ENCODE results near the gene SGTA.

Gene SGTA

GRCh38 chr19:2775556-2776430, 7.3 kb downstream of the SGTA start:
- Mint-ChIP-seq H3K4me1 (peaks cover 39 to 62% of the 10 kb centered on the region in 2 donors), H3K36me3 (peaks cover 21 to 53% of the 10 kb centered on the region in 2 donors), H3K27ac (peak overlapping the region; percentile 95), H3K4me3 (peak overlapping the region; percentile 83 to 86), H3K9me3 (no peaks in the 10 kb centered on the region), H3K27me3 (no peaks in the 10 kb centered on the region)
- peak; percentile 86 to 87 for ATAC-seq (replicated peaks)
- peak; percentile 36 for DNase-seq

GRCh38 chr19:2774953-2775555, 8.0 kb downstream of the SGTA start:
- DNase-seq (no peak), ATAC-seq (replicated peaks) (no peak)
- Mint-ChIP-seq H3K4me1 (peaks cover 34 to 62% of the 10 kb centered on the region in 2 donors), H3K9me3 (no peaks in the 10 kb centered on the region), H3K27me3 (no peaks in the 10 kb centered on the region), H3K4me3 (peak overlapping the region; percentile 83 to 86), H3K27ac (peak overlapping the region; percentile 95), H3K36me3 (peaks cover 17 to 48% of the 10 kb centered on the region in 2 donors)

DNA sequence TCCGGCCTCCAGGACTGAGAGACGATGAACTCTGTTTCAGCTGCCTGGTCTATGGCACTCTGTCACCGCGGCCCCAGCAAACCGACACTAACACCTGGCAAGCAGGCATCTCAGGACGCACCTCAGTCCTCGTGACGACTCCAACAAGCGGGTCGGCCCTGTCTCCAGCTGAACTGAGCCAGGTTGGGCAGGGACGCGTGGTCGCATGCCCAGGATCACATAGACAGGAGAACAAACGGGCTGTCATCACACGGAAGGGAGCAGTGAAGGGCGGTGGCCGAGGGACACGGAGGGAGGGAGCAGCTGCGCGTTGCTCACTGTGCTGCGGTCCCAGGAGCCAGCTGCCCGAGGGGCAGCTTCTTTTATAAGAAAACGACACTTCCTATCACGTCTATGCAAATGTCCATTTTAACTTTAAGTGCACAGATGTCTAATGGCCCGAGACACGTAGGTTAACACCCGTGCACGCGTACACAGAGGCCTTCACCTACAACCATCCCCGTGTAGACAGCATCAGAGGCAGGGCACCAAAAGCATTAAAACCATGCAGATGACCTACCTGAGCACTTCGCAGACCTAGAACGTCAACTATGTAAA, 8.9 kb downstream of the SGTA start:
- Mint-ChIP-seq H3K27ac (no peak overlapping the region), H3K4me3 (no peak overlapping the region), H3K27me3 (no peaks in the 10 kb centered on the region), H3K9me3 (no peaks in the 10 kb centered on the region), H3K4me1 (peaks cover 34 to 62% of the 10 kb centered on the region in 2 donors), H3K36me3 (peaks cover 18 to 47% of the 10 kb centered on the region in 2 donors)
- no peak for DNase-seq
- ATAC-seq (replicated peaks) = no peak

GRCh38 chr19:2771786-2772674, 11.0 kb downstream of the SGTA start:
- H3K4me1 Mint-ChIP-seq = peaks cover 32 to 49% of the 10 kb centered on the region in 2 donors
- no peaks in the 10 kb centered on the region for H3K27me3 Mint-ChIP-seq
- DNase-seq (no peak), ATAC-seq (replicated peaks) (no peak)
- H3K9me3 Mint-ChIP-seq = no peaks in the 10 kb centered on the region
- peak overlapping the region; percentile 25 for H3K27ac Mint-ChIP-seq
- H3K4me3 Mint-ChIP-seq = no peak overlapping the region
- H3K36me3 Mint-ChIP-seq = peaks cover 28 to 42% of the 10 kb centered on the region in 2 donors

DNA sequence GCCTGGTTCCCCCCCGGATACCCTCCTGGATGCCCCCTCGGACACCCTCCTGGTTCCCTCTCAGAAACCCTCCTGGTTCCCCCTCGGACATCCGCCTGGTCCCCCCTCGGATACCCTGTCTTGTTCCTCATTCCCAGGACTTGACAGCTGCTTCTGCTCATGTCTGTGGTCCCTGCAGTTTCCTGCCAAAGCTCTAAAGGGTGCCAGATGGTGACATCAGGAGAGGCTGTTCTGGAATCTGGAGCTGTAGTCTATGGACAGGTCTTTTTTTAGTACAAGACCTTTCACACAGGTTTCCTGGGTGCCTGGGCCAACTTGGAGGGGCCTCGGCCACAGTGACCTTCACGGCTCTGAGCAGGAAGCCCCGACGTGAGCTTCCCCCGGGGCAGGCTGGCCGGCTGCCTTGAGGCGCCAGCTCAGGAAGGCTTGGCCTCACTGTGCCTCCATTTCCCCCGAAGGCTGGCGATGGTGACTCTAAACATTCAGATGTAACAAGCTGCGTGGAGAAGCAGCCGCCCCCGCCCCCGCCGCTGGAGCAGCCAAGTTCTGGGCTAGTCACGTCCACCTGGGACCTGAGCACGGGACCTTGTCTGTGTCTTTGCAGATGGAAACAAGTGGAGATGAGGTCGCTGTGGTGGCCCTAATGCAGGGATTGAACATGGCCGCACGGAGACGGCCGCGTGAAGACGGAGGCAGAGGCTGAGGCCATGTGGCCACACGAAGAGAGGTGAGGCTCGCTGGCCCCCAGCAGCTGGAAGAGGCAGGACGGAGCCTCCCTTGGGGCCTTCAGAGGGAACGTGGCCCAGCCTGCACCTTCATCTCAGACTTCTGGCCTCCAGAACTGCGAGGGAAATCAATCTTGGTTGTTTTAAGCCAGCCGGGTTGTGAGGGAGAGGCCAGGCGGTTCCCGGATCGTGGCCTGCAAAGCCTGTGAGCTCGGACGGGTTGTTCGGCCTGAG, 12.7 kb downstream of the SGTA start:
- H3K4me3 Mint-ChIP-seq = no peak overlapping the region
- no peaks in the 10 kb centered on the region for H3K27me3 Mint-ChIP-seq
- peak overlapping the region; percentile 37 for H3K27ac Mint-ChIP-seq
- no peaks in the 10 kb centered on the region for H3K9me3 Mint-ChIP-seq
- ATAC-seq (replicated peaks) (no peak), DNase-seq (no peak)
- peaks cover 20 to 33% of the 10 kb centered on the region in 2 donors for H3K4me1 Mint-ChIP-seq
- H3K36me3 Mint-ChIP-seq = peaks cover 26 to 30% of the 10 kb centered on the region in 2 donors

- Mint-ChIP-seq H3K4me1 (peaks cover 12 to 21% of the 10 kb centered on the region in 2 donors), H3K27ac (peak overlapping the region; percentile 42), H3K36me3 (peaks cover 28 to 29% of the 10 kb centered on the region in 2 donors), H3K27me3 (no peaks in the 10 kb centered on the region), H3K9me3 (no peaks in the 10 kb centered on the region), H3K4me3 (no peak overlapping the region)
- no peak for DNase-seq
- ATAC-seq (replicated peaks) = no peak
Measured at GRCh38 chr19:2769218-2769617, 13.9 kb downstream of the SGTA start.

- ATAC-seq (replicated peaks) (no peak), DNase-seq (no peak)
- H3K27ac Mint-ChIP-seq = no peak overlapping the region
- peaks cover 8 to 20% of the 10 kb centered on the region in 2 donors for H3K4me1 Mint-ChIP-seq
- H3K4me3 Mint-ChIP-seq = no peak overlapping the region
- H3K9me3 Mint-ChIP-seq = no peaks in the 10 kb centered on the region
- H3K36me3 Mint-ChIP-seq = peaks cover 24 to 29% of the 10 kb centered on the region in 2 donors
- no peaks in the 10 kb centered on the region for H3K27me3 Mint-ChIP-seq
Measured at GRCh38 chr19:2768365-2769132, 14.5 kb downstream of the SGTA start.

DNA sequence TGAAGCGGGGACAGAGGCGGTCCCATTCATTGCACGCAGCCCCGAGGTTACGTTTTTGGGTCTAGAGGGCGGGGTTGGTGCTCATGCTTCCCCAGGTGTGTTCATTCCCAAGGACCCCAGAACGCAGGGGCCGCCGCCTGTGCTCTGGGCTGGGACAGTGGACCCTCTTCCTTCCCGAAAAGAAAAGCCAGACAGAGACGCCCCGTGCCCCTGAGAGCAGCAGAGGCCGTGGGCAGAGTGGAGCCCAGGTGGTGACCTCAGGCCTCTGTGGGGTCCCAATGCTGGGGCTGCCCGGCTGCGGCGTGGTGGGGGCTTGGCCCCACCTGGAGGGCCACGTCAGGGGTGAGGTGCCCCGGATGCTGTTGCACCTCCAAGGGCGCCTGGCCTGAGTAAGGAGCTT, 15.4 kb downstream of the SGTA start:
- Mint-ChIP-seq H3K9me3 (no peaks in the 10 kb centered on the region), H3K27me3 (no peaks in the 10 kb centered on the region), H3K27ac (no peak overlapping the region), H3K4me3 (no peak overlapping the region), H3K36me3 (peaks cover 27 to 36% of the 10 kb centered on the region in 2 donors), H3K4me1 (peaks cover 8 to 20% of the 10 kb centered on the region in 2 donors)
- DNase-seq (no peak), ATAC-seq (replicated peaks) (no peak)

DNA sequence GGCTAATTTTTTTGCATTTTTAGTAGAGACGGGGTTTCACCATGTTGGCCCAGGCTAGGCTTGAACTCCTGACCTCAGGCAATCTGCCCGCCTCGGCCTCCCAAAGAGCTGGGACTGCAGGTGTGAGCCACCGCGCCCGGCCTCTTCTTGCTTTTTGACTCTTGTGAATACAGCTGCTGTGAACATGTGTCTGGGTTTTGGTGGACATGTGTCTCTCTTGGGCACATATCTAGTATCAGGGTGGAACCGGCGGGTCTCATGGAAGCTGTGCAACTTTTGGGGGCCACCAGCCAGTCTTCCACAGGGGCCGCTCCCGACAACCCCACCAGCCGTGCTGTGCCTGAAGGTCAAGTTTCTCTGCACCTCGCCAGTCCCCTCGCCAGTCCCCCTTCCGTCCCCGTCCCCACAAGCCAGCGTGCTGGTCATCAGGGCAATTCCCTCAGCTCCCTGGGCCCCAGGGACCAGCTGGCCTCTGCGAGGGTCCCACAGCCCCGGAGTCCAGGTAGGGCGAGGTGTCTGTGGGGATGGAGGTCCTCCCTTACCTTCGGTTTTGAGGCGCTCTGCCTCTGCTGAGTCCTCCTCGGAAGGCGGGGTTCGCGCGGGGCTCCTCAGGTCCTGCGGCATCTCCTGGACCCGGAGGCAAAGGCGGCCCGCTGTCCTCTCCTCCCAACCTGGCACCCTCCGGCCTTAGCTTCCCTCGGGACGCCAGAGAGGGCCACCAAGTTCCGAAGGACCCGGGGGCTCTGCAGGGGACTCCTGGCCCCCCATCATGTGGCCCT, 16.3 kb downstream of the SGTA start:
- H3K36me3 Mint-ChIP-seq = peaks cover 28 to 39% of the 10 kb centered on the region in 2 donors
- no peak overlapping the region for H3K27ac Mint-ChIP-seq
- no peaks in the 10 kb centered on the region for H3K9me3 Mint-ChIP-seq
- H3K4me1 Mint-ChIP-seq = peaks cover 2 to 20% of the 10 kb centered on the region in 2 donors
- H3K4me3 Mint-ChIP-seq = no peak overlapping the region
- H3K27me3 Mint-ChIP-seq = no peaks in the 10 kb centered on the region
- ATAC-seq (replicated peaks) (no peak), DNase-seq (no peak)

DNA sequence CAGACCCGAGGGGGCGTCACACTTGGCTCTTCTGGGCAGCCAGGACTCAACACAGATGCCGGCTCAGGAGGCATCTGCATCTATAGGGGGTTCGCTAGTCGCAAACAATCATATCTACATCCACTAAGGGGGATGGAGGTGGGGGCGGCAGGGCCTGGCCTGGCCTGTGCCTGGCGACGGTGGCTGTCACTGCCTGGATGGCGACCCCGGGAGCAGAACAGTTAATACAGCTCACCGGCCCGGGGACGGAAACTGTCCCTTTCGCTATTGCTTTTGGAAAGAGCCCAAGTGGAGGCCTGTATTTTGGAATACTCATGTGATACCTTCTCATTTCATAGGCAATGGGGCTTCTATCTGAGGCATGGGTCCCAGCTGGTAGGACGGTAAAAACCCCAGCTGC, 17.7 kb downstream of the SGTA start:
- Mint-ChIP-seq H3K4me3 (no peak overlapping the region), H3K4me1 (peaks cover 2 to 13% of the 10 kb centered on the region in 2 donors), H3K36me3 (peaks cover 38 to 47% of the 10 kb centered on the region in 2 donors), H3K27me3 (no peaks in the 10 kb centered on the region), H3K9me3 (no peaks in the 10 kb centered on the region), H3K27ac (no peak overlapping the region)
- DNase-seq (no peak), ATAC-seq (replicated peaks) (no peak)

- H3K36me3 Mint-ChIP-seq = peaks cover 41 to 47% of the 10 kb centered on the region in 2 donors
- H3K4me1 Mint-ChIP-seq = peaks cover 2 to 8% of the 10 kb centered on the region in 2 donors
- no peak overlapping the region for H3K27ac Mint-ChIP-seq
- DNase-seq (no peak), ATAC-seq (replicated peaks) (no peak)
- no peak overlapping the region for H3K4me3 Mint-ChIP-seq
- H3K9me3 Mint-ChIP-seq = no peaks in the 10 kb centered on the region
- no peaks in the 10 kb centered on the region for H3K27me3 Mint-ChIP-seq
Measured at GRCh38 chr19:2764945-2765344, 18.1 kb downstream of the SGTA start.

- no peak overlapping the region for H3K27ac Mint-ChIP-seq
- no peak overlapping the region for H3K4me3 Mint-ChIP-seq
- DNase-seq = no peak
- peaks cover 51 to 53% of the 10 kb centered on the region in 2 donors for H3K36me3 Mint-ChIP-seq
- no peaks in the 10 kb centered on the region for H3K27me3 Mint-ChIP-seq
- H3K4me1 Mint-ChIP-seq = peaks cover 0 to 7% of the 10 kb centered on the region in 2 donors
- no peak for ATAC-seq (replicated peaks)
- no peaks in the 10 kb centered on the region for H3K9me3 Mint-ChIP-seq
Measured at GRCh38 chr19:2763687-2764086, 19.4 kb downstream of the SGTA start.
